OCI-LY3 (cell line): ENCODE measurements around the gene CTDSPL.

Experiments used
- EZH2phosphoT487 ChIP-seq: fragments of 200-600 bp; shearing (Covaris generic); IDR thresholded peaks from 2 replicates; pipeline ENCODE4 v1.6.1; 2018; ENCODE audit warnings: antibody characterized with exemption, mixed run types, low read depth
- TF ChIP-seq, protein P1 (sequence below): fragments of 200-600, 300-600 bp; sonication (generic); IDR thresholded peaks from 2 replicates; pipeline ENCODE4 v1.5.1; 2014; ENCODE audit warnings: antibody characterized with exemption, low read length, low read depth

DNA sequence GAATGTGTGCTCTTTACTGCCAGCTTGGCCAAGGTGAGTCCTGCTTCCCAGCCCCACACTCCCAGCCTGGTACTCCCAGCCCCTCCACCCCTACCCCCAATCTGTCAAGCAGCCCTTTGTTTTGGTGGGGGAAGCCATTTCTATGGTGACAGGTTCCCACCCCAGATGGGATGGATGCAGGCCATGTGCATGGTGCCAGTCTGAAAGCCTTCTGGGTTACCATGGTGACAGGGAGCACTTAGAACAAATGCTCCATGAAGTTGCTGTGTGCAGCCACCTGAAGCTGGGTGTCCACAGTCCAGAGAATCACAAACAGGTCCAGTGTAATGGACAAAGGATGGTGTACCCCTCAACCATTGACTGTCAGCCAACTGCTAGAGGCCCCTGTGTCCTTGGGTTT, 109.8 kb downstream of the CTDSPL start:
- TF ChIP-seq, protein P1, sequence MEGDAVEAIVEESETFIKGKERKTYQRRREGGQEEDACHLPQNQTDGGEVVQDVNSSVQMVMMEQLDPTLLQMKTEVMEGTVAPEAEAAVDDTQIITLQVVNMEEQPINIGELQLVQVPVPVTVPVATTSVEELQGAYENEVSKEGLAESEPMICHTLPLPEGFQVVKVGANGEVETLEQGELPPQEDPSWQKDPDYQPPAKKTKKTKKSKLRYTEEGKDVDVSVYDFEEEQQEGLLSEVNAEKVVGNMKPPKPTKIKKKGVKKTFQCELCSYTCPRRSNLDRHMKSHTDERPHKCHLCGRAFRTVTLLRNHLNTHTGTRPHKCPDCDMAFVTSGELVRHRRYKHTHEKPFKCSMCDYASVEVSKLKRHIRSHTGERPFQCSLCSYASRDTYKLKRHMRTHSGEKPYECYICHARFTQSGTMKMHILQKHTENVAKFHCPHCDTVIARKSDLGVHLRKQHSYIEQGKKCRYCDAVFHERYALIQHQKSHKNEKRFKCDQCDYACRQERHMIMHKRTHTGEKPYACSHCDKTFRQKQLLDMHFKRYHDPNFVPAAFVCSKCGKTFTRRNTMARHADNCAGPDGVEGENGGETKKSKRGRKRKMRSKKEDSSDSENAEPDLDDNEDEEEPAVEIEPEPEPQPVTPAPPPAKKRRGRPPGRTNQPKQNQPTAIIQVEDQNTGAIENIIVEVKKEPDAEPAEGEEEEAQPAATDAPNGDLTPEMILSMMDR = no peak
- TF ChIP-seq EZH2phosphoT487 = no peak
